Pancreas (tissue), 10 donors: Measurements from ENCODE around the gene CPSF7. TPM values are rescaled to one million over a fixed set of nuclear protein-coding genes. Genes with fewer than 3 reads are reported as not detected.

Experiments used
- ATAC-seq, 4 donors: fragments of 200-7000 bp; cut with Tn5 transposase; one replicate each; pipeline versions ENCODE4 v1.8.0 to v1.9.1; 2020; ENCODE audit warnings: mild to moderate bottlenecking in 4 of 4, moderate library complexity in 4 of 4
- DNase-seq, 6 donors: peaks; one replicate each; pipeline ENCODE4 v3.0.0-alpha.2; 2020
- FAIRE-seq: peaks from 2 replicates; lab custom pipeline; 2012; peaks lifted over from hg19 to GRCh38; lab: Jason Lieb, UNC
- H3K27ac ChIP-seq, 4 donors: fragments of 200-600 bp; sonication (generic); 1 replicate in 3 of 4; 2 replicates in 1 of 4; pipeline versions ENCODE4 v1.5.0 to v1.8.0; 2020
- H3K27me3 ChIP-seq, 4 donors: fragments of 200-600 bp; one replicate each; pipeline ENCODE4 v1.8.0; 2021
- H3K36me3 ChIP-seq, 3 donors: fragments of 200-600 bp; sonication (generic) in 1 of 3; one replicate each; pipeline versions ENCODE4 v1.5.0 to v1.8.0; 2020 to 2021
- H3K4me1 ChIP-seq, 3 donors: fragments of 200-600 bp; one replicate each; pipeline ENCODE4 v1.8.0; 2021
- H3K4me3 ChIP-seq, 4 donors: fragments of 200-600 bp; sonication (generic) in 2 of 4; one replicate each; pipeline versions ENCODE4 v1.5.0 to v1.8.0; 2020 to 2021
- H3K9me3 ChIP-seq, 4 donors: fragments of 200-600 bp; one replicate each; pipeline ENCODE4 v1.8.0; 2021
- WGBS, 2 donors: extraction: QIAGEN DNeasy Blood & Tissue Kit; methylation state at CpG; one replicate each; pipeline ENCODE4 v1.1.7; 2013; 5-methylcytosine and 5-hydroxymethylcytosine counted together
- intact Hi-C, 3 donors: fragments of 100-400 bp; cut with DNase I; formaldehyde crosslinking; loops; one replicate each; pipeline versions ENCODE4 v1.11.1 to v1.14.2; 2022
- polyA plus RNA-seq, 2 donors: library from polyadenylated mRNA; stranded (reverse); fragments of 200-250 nt; gene quantifications; one replicate each; pipeline ENCODE4 v1.2.3, GENCODE V29; 2013
- total RNA-seq, 6 donors: library from RNA; stranded (reverse); fragmentation: NEBNext Ultra II Directional in 4 of 6; extraction: Animal tissue kit (Norgen Biotek cat#: 25700) in 4 of 6; gene quantifications; one replicate each; pipeline versions ENCODE4 v1.2.1 to v1.2.4, GENCODE V29; 2021 to 2023
- TF ChIP-seq, protein P1 (sequence below), 4 donors: fragments of 200-600 bp; sonication (generic) in 3 of 4; IDR thresholded peaks; one replicate each; pipeline versions ENCODE4 v1.5.0 to v1.8.0; 2021; ENCODE audit warnings: antibody characterized with exemption in 4 of 4
- donor health status: healthy with polysubstance abuse.
- donor health status: DM: no; HTN: no; CAD: no; lungs with moderate emphysema.
- donor health status: DM: no; HTN: no; CAD: no.
- donor health status: control.
- donor health status: control.
- donor health status: Bipolar disorder and iron deficiency.
- donor health status: DM: yes; HTN: yes; CAD: no.
- donor health status: DM: no; HTN: no; CAD: no.
- donor health status: DM: no; HTN: no; CAD: no.
- donor health status: DM: yes; HTN: yes; CAD: no.

The CPSF7 gene
- total and polyA plus RNA-seq, 8 donors: 25.1 to 60.4 (median 33.5) TPM

DNA sequence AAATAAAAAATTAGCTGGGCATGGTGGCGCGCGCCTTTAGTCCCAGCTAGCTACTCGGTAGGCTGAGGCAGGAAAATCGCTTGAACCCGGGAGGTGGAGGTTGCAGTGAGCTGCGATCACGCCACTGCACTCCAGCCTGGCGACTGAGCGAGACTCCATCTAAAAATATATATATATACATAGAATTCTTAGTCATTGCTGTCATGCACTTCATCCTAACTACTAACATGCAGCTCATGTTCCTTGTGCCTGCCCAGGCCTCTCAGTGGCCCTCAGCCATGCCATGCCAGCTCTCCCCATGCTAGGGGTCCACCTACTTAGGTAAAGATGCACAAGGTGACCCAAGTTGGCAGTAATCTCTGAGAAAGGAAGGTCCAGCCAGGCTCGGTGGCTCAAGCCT lies 71.2 kb downstream of the CPSF7 start:
- TF ChIP-seq, protein P1, sequence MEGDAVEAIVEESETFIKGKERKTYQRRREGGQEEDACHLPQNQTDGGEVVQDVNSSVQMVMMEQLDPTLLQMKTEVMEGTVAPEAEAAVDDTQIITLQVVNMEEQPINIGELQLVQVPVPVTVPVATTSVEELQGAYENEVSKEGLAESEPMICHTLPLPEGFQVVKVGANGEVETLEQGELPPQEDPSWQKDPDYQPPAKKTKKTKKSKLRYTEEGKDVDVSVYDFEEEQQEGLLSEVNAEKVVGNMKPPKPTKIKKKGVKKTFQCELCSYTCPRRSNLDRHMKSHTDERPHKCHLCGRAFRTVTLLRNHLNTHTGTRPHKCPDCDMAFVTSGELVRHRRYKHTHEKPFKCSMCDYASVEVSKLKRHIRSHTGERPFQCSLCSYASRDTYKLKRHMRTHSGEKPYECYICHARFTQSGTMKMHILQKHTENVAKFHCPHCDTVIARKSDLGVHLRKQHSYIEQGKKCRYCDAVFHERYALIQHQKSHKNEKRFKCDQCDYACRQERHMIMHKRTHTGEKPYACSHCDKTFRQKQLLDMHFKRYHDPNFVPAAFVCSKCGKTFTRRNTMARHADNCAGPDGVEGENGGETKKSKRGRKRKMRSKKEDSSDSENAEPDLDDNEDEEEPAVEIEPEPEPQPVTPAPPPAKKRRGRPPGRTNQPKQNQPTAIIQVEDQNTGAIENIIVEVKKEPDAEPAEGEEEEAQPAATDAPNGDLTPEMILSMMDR (IDR thresholded peaks at IDR 0.05): no peak
- no peak for FAIRE-seq
- H3K36me3 ChIP-seq: no peaks in the 10 kb centered on the region
- intact Hi-C loops: no loop called here
- ATAC-seq: no peak
- H3K4me3 ChIP-seq: no peak overlapping the region
- 95 to 97% methylated on average over 11 of the region's 11 CpGs for WGBS, 2 donors
- peaks cover 0 to 17% (median 8%) of the 10 kb centered on the region in 3 donors for H3K4me1 ChIP-seq
- no peaks in the 10 kb centered on the region for H3K9me3 ChIP-seq
- no peak for DNase-seq
- H3K27me3 ChIP-seq: no peaks in the 10 kb centered on the region
- H3K27ac ChIP-seq: no peak overlapping the region

DNA sequence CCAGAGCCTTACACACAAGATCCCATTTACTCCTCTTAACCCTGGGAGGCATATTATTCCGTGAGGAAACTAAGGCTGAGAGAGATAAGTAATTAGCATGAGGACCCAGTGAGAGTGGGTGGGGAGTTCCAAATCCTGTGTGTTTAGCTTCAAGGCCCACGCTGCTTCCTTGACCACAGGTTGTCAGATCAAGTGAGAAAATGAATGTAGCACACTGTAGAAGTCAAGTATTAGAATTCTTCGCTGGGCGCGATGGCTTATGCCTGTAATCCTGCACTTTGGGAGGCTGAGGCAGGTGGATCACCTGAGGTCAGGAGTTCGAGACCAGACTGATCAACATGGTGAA lies 71.9 kb downstream of the CPSF7 start:
- Histone ChIP-seq H3K36me3 (peaks cover 0 to 5% (median 4%) of the 10 kb centered on the region in 3 donors), H3K4me3 (no peak overlapping the region), H3K4me1 (peaks cover 0 to 10% (median under 1%) of the 10 kb centered on the region in 3 donors), H3K9me3 (no peaks in the 10 kb centered on the region), H3K27me3 (no peaks in the 10 kb centered on the region), H3K27ac (no peak overlapping the region)
- DNase-seq (no peak), FAIRE-seq (no peak), ATAC-seq (no peak)
- intact Hi-C loops: no loop called here
- 93 to 95% methylated on average over 6 of the region's 6 CpGs for WGBS, 2 donors
- TF ChIP-seq, protein P1 (IDR thresholded peaks at IDR 0.05): no peak

DNA sequence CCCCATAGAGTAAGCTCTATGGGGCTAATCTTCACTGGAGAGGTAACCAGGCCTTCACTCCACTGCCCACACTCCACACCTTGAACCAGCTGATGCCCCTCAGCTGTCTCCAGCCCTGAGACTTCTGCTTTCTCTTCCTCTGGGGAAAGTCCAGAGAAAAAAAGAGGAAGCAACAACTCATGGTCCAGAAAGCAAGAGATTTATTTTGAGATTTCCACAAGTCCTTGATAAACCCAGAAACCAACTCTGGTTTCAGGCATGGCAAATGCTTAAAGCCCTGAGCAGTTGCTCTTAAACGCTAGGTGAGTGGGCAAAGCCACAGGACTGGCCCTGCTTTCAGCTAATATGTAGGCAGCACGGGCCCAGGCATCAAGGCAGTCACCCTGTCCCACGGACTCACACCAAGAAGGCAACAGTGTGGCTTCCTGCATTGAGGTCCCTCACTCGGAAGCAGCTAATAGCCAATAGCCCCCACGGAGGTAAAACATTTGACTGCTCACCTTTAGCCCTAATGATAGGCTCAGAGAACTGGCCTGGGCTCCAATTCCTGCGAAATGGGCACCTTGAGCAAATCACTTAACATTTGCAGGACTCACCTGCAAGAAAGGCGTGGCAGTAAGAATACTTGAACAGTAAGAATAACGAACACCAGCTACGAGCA lies 72.4 kb downstream of the CPSF7 start:
- DNase-seq: no peak
- FAIRE-seq: no peak

DNA sequence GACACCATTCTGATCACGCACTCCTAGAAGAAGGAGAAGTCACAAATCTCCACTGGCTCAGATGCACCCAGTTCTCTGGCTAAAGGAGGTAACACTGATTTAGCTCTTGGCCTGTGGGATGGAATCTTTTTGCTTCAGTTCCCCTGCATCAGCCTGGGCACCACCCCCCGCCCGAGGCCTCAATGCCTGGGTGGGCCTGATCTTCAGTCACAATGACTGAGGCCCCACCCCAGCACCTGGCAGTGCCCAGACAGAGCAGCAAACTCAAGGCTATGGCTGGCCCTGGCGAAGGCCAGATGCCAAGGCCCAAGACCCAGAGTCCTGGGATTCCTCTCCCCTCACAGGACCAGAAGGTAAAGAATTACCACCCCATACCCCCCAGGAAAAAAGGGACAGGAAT lies 73.1 kb downstream of the CPSF7 start:
- 86 to 93% methylated on average over 4 of the region's 4 CpGs for WGBS, 2 donors
- H3K27me3 ChIP-seq: no peaks in the 10 kb centered on the region
- TF ChIP-seq, protein P1 (IDR thresholded peaks at IDR 0.05): no peak
- no peak overlapping the region for H3K4me3 ChIP-seq
- DNase-seq (no peak), FAIRE-seq (no peak), ATAC-seq (no peak)
- intact Hi-C loops: no loop called here
- peaks cover 0 to 10% (median 0%) of the 10 kb centered on the region in 3 donors for H3K4me1 ChIP-seq
- H3K36me3 ChIP-seq: peaks cover 0 to 7% (median 4%) of the 10 kb centered on the region in 3 donors
- no peak overlapping the region for H3K27ac ChIP-seq
- no peaks in the 10 kb centered on the region for H3K9me3 ChIP-seq

More for the DNA sequence above, 72.4 kb downstream of the CPSF7 start:
- Histone ChIP-seq H3K4me1 (peaks cover 0 to 10% (median 0%) of the 10 kb centered on the region in 3 donors), H3K4me3 (no peak overlapping the region), H3K36me3 (peaks cover 0 to 7% (median 4%) of the 10 kb centered on the region in 3 donors), H3K27ac (no peak overlapping the region), H3K27me3 (no peaks in the 10 kb centered on the region), H3K9me3 (no peaks in the 10 kb centered on the region)
- 87 to 88% methylated on average over 9 of the region's 9 CpGs for WGBS, 2 donors
- TF ChIP-seq, protein P1 (IDR thresholded peaks at IDR 0.05): no peak
- intact Hi-C loops: no loop called here
- ATAC-seq: no peak

DNA sequence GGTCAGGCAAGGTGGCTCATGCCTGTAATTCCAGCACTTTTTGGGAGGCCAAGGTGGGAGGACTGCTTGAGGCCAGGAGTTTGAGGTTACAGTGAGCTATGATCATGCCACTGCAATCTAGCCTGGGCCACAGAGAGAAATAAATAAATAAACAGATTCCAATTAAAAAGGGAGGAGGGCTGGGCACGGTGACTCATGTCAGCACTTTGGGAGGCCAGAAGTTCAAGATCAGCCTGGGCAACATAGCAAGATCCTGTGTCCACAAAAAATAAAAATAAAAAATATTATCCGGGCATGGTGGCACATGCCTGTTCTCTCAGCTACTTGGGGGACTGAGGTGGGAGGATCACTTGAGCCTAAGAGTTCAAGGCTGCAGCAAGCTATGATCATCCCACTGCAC lies 75.6 kb downstream of the CPSF7 start:
- Histone ChIP-seq H3K27me3 (no peaks in the 10 kb centered on the region), H3K4me3 (no peak overlapping the region), H3K36me3 (peaks cover 0 to 25% (median 4%) of the 10 kb centered on the region in 3 donors), H3K9me3 (no peaks in the 10 kb centered on the region), H3K4me1 (no peaks in the 10 kb centered on the region), H3K27ac (no peak overlapping the region)
- FAIRE-seq (no peak), ATAC-seq (no peak), DNase-seq (no peak)
- intact Hi-C loops: no loop called here
- 89 to 97% methylated on average over 2 of the region's 2 CpGs for WGBS, 2 donors
- TF ChIP-seq, protein P1 (IDR thresholded peaks at IDR 0.05): no peak
